Activated naive CD8-positive, alpha-beta T cell treated with anti-CD3 and anti-CD28 coated beads, Interleukin-2, amount 10 ng/mL, durations not matched to agents 7 days and 5 days (primary cell): ENCODE results near the gene FALEC. TPM values are rescaled to one million over a fixed set of nuclear protein-coding genes. Genes with fewer than 3 reads are reported as not detected.

Source experiments
- ATAC-seq: fragments of 150-1000 bp; cut with Tn5 transposase; one replicate; pipeline ENCODE4 v1.10.0; 2021; ENCODE audit warnings: low read depth, moderate library complexity
- POLR2A ChIA-PET: fragments of 350-600 bp; sonication (Branson Sonifier 250); formaldehyde crosslinking; loops from one replicate; lab custom pipeline; 2021; ENCODE audit warnings: antibody characterized with exemption; lab: Charles Lee
- DNase-seq: peaks from one replicate; pipeline ENCODE4 v3.0.0; 2021
- H3K27ac Mint-ChIP-seq: one replicate; pipeline ENCODE4 v1.8.0; 2022; ENCODE audit warnings: mild to moderate bottlenecking, mixed read lengths
- H3K27me3 Mint-ChIP-seq: one replicate; pipeline ENCODE4 v1.8.0; 2022; ENCODE audit warnings: mild to moderate bottlenecking, moderate library complexity, mixed read lengths
- H3K36me3 Mint-ChIP-seq: one replicate; pipeline ENCODE4 v1.8.0; 2021; ENCODE audit warnings: mild to moderate bottlenecking, mixed read lengths
- H3K4me1 Mint-ChIP-seq: one replicate; pipeline ENCODE4 v1.8.0; 2021; ENCODE audit warnings: mixed read lengths
- H3K4me3 Mint-ChIP-seq: one replicate; pipeline ENCODE4 v1.8.0; 2022; ENCODE audit warnings: mild to moderate bottlenecking, moderate library complexity, mixed read lengths
- H3K9me3 Mint-ChIP-seq: one replicate; pipeline ENCODE4 v1.8.0; 2021; ENCODE audit warnings: mixed read lengths
- total RNA-seq, 2 experiments: library from RNA; stranded (reverse); gene quantifications; one replicate each; pipeline ENCODE4 v1.2.3, GENCODE V29; 2021

The FALEC gene
- total RNA-seq: under 1 TPM; 0.58 to 0.60 TPM

GRCh38 chr1:150515328-150516049, at the start of gene FALEC:
FALEC (plus strand) TSS chr1:150515752.
- peak within 1 kb of the TSS; percentile 89 for H3K4me3 Mint-ChIP-seq
- peaks cover 12% of the 10 kb centered on the region for H3K4me1 Mint-ChIP-seq
- POLR2A ChIA-PET: interaction anchor here (0.5 to 3.6 kb wide), 12 partner anchors 10 to 260 kb away, joined by 3 to 20 read pairs (median 3); partner anchors contain the start of genes MCL1, RPRD2 and TARS2
- peak; percentile 95 for DNase-seq
- peaks cover 3% of the 10 kb centered on the region for H3K27me3 Mint-ChIP-seq
- H3K27ac Mint-ChIP-seq: peak within 1 kb of the TSS; percentile 75
- H3K9me3 Mint-ChIP-seq: no peaks in the 10 kb centered on the region
- peaks cover 1% of the 10 kb centered on the region for H3K36me3 Mint-ChIP-seq
- peak; percentile 99 for ATAC-seq

GRCh38 chr1:150466964-150467363, 48.6 kb upstream of the FALEC start:
- Mint-ChIP-seq H3K4me1 (peaks cover 9% of the 10 kb centered on the region), H3K36me3 (peaks cover 25% of the 10 kb centered on the region), H3K4me3 (no peak overlapping the region), H3K9me3 (no peaks in the 10 kb centered on the region), H3K27me3 (no peaks in the 10 kb centered on the region), H3K27ac (no peak overlapping the region)
- DNase-seq: no peak
- ATAC-seq: no peak
- POLR2A ChIA-PET: no interaction called here

- Mint-ChIP-seq H3K27ac (no peak overlapping the region), H3K4me1 (peaks cover 2% of the 10 kb centered on the region), H3K9me3 (no peaks in the 10 kb centered on the region), H3K4me3 (no peak overlapping the region), H3K27me3 (no peaks in the 10 kb centered on the region), H3K36me3 (peaks cover 31% of the 10 kb centered on the region)
- ATAC-seq (no peak), DNase-seq (no peak)
- POLR2A ChIA-PET: interaction anchor here (0.6 kb wide), 1 partner anchor 32 kb away, joined by 3 read pairs; no protein-coding TSS in a partner anchor
Observed at GRCh38 chr1:150469291-150469690, 46.3 kb upstream of the FALEC start.

- Mint-ChIP-seq H3K9me3 (no peaks in the 10 kb centered on the region), H3K4me1 (no peaks in the 10 kb centered on the region), H3K4me3 (no peak overlapping the region), H3K27me3 (no peaks in the 10 kb centered on the region), H3K36me3 (peaks cover 25% of the 10 kb centered on the region), H3K27ac (no peak overlapping the region)
- DNase-seq (no peak), ATAC-seq (no peak)
- POLR2A ChIA-PET: no interaction called here
Observed at GRCh38 chr1:150472601-150473200, 42.9 kb upstream of the FALEC start.

- H3K27ac Mint-ChIP-seq: no peak overlapping the region
- H3K9me3 Mint-ChIP-seq: no peaks in the 10 kb centered on the region
- no peak for ATAC-seq
- POLR2A ChIA-PET: no interaction called here
- H3K4me1 Mint-ChIP-seq: no peaks in the 10 kb centered on the region
- H3K36me3 Mint-ChIP-seq: peaks cover 25% of the 10 kb centered on the region
- no peak for DNase-seq
- H3K4me3 Mint-ChIP-seq: no peak overlapping the region
- H3K27me3 Mint-ChIP-seq: no peaks in the 10 kb centered on the region
Observed at GRCh38 chr1:150473659-150474058, 41.9 kb upstream of the FALEC start.

GRCh38 chr1:150474869-150475268, 40.7 kb upstream of the FALEC start:
- H3K27ac Mint-ChIP-seq: no peak overlapping the region
- no peak overlapping the region for H3K4me3 Mint-ChIP-seq
- no peak for DNase-seq
- ATAC-seq: no peak
- H3K27me3 Mint-ChIP-seq: peaks cover 2% of the 10 kb centered on the region
- POLR2A ChIA-PET: no interaction called here
- H3K9me3 Mint-ChIP-seq: no peaks in the 10 kb centered on the region
- peaks cover 25% of the 10 kb centered on the region for H3K36me3 Mint-ChIP-seq
- no peaks in the 10 kb centered on the region for H3K4me1 Mint-ChIP-seq

GRCh38 chr1:150476754-150477153, 38.8 kb upstream of the FALEC start:
- DNase-seq: no peak
- peaks cover 5% of the 10 kb centered on the region for H3K27me3 Mint-ChIP-seq
- H3K4me1 Mint-ChIP-seq: no peaks in the 10 kb centered on the region
- H3K9me3 Mint-ChIP-seq: no peaks in the 10 kb centered on the region
- no peak overlapping the region for H3K4me3 Mint-ChIP-seq
- peaks cover 10% of the 10 kb centered on the region for H3K36me3 Mint-ChIP-seq
- ATAC-seq: no peak
- POLR2A ChIA-PET: no interaction called here
- no peak overlapping the region for H3K27ac Mint-ChIP-seq

- no peak overlapping the region for H3K4me3 Mint-ChIP-seq
- POLR2A ChIA-PET: no interaction called here
- peaks cover 4% of the 10 kb centered on the region for H3K36me3 Mint-ChIP-seq
- H3K27me3 Mint-ChIP-seq: peaks cover 5% of the 10 kb centered on the region
- no peak overlapping the region for H3K27ac Mint-ChIP-seq
- H3K4me1 Mint-ChIP-seq: no peaks in the 10 kb centered on the region
- ATAC-seq (no peak), DNase-seq (no peak)
- no peaks in the 10 kb centered on the region for H3K9me3 Mint-ChIP-seq
Observed at GRCh38 chr1:150477320-150477719, 38.2 kb upstream of the FALEC start.

- Mint-ChIP-seq H3K27me3 (peaks cover 5% of the 10 kb centered on the region), H3K27ac (no peak overlapping the region), H3K9me3 (no peaks in the 10 kb centered on the region), H3K4me3 (no peak overlapping the region), H3K4me1 (no peaks in the 10 kb centered on the region), H3K36me3 (no peaks in the 10 kb centered on the region)
- ATAC-seq (no peak), DNase-seq (no peak)
- POLR2A ChIA-PET: no interaction called here
Observed at GRCh38 chr1:150477733-150478132, 37.8 kb upstream of the FALEC start.

- POLR2A ChIA-PET: no interaction called here
- Mint-ChIP-seq H3K27me3 (peaks cover 5% of the 10 kb centered on the region), H3K27ac (no peak overlapping the region), H3K4me1 (no peaks in the 10 kb centered on the region), H3K9me3 (no peaks in the 10 kb centered on the region), H3K4me3 (no peak overlapping the region), H3K36me3 (no peaks in the 10 kb centered on the region)
- no peak for DNase-seq
- no peak for ATAC-seq
Observed at GRCh38 chr1:150479370-150479769, 36.2 kb upstream of the FALEC start.

- ATAC-seq (no peak), DNase-seq (no peak)
- no peaks in the 10 kb centered on the region for H3K36me3 Mint-ChIP-seq
- H3K27ac Mint-ChIP-seq: no peak overlapping the region
- peaks cover 2% of the 10 kb centered on the region for H3K4me1 Mint-ChIP-seq
- no peak overlapping the region for H3K4me3 Mint-ChIP-seq
- H3K27me3 Mint-ChIP-seq: peaks cover 5% of the 10 kb centered on the region
- POLR2A ChIA-PET: no interaction called here
- no peaks in the 10 kb centered on the region for H3K9me3 Mint-ChIP-seq
Observed at GRCh38 chr1:150479927-150480352, 35.6 kb upstream of the FALEC start.

- H3K9me3 Mint-ChIP-seq: no peaks in the 10 kb centered on the region
- H3K36me3 Mint-ChIP-seq: no peaks in the 10 kb centered on the region
- no peak overlapping the region for H3K4me3 Mint-ChIP-seq
- DNase-seq: no peak
- no peak for ATAC-seq
- H3K27me3 Mint-ChIP-seq: peaks cover 5% of the 10 kb centered on the region
- no peak overlapping the region for H3K27ac Mint-ChIP-seq
- POLR2A ChIA-PET: no interaction called here
- H3K4me1 Mint-ChIP-seq: peaks cover 11% of the 10 kb centered on the region
Observed at GRCh38 chr1:150484431-150484830, 31.1 kb upstream of the FALEC start.

GRCh38 chr1:150484861-150485260, 30.7 kb upstream of the FALEC start:
- H3K36me3 Mint-ChIP-seq: no peaks in the 10 kb centered on the region
- peaks cover 11% of the 10 kb centered on the region for H3K4me1 Mint-ChIP-seq
- DNase-seq (no peak), ATAC-seq (no peak)
- no peaks in the 10 kb centered on the region for H3K9me3 Mint-ChIP-seq
- H3K27ac Mint-ChIP-seq: peak overlapping the region; percentile 31
- peaks cover 3% of the 10 kb centered on the region for H3K27me3 Mint-ChIP-seq
- POLR2A ChIA-PET: no interaction called here
- no peak overlapping the region for H3K4me3 Mint-ChIP-seq
